Vagina (tissue), 2 donors: ENCODE results near the gene PSME3IP1. TPM values are rescaled to one million over a fixed set of nuclear protein-coding genes. Genes with fewer than 3 reads are reported as not detected.

Experiments
- DNase-seq, 2 donors: peaks; one replicate each; pipeline ENCODE4 v3.0.0-alpha.2; 2017; ENCODE audit errors: extremely low spot score in 2 of 2
- H3K27ac ChIP-seq: fragments of 200-600 bp; sonication (generic); one replicate; pipeline ENCODE4 v1.5.1; 2019
- H3K27me3 ChIP-seq: fragments of 200-600 bp; sonication (generic); one replicate; pipeline ENCODE4 v1.5.1; 2019
- H3K36me3 ChIP-seq, 2 donors: fragments of 200-600 bp; sonication (generic); one replicate each; pipeline ENCODE4 v1.5.1; 2017 to 2019
- H3K4me1 ChIP-seq: fragments of 200-600 bp; sonication (generic); one replicate; pipeline ENCODE4 v1.5.1; 2019
- H3K4me3 ChIP-seq, 2 donors: fragments of 200-600 bp; sonication (generic); 1 replicate in 1 of 2; 2 replicates in 1 of 2; pipeline ENCODE4 v1.5.1; 2016 to 2019
- H3K9me3 ChIP-seq: fragments of 200-600 bp; sonication (generic); one replicate; pipeline ENCODE4 v1.5.1; 2019
- POLR2A ChIP-seq, 2 donors: fragments of 450-650 bp; IDR thresholded peaks; one replicate each; pipeline ENCODE4 v1.6.1; 2017; ENCODE audit warnings: antibody characterized with exemption in 2 of 2, mild to moderate bottlenecking in 2 of 2, moderate library complexity in 2 of 2
- POLR2AphosphoS5 ChIP-seq, 2 donors: sonication (generic); formaldehyde crosslinking; IDR thresholded peaks; one replicate each; pipeline ENCODE4 v1.9.0; 2017; ENCODE audit warnings: antibody characterized with exemption in 2 of 2, mild to moderate bottlenecking in 2 of 2, low read depth in 1 of 2; ENCODE audit not compliant: insufficient read depth in 1 of 2
- intact Hi-C: fragments of 100-400 bp; cut with DNase I; formaldehyde crosslinking; loops from one replicate; pipeline ENCODE4 v1.15.1; 2023
- total RNA-seq: library from RNA; depleted of rRNA; stranded (reverse); fragments of >200 nt; gene quantifications from one replicate; pipeline ENCODE4 v1.2.3, GENCODE V29; 2016
- TF ChIP-seq, protein P1 (sequence below), 3 experiments: fragments of 450-650 bp in 2 of 3; fragments of 200-600 bp in 1 of 3; sonication (generic) in 1 of 3; IDR thresholded peaks; one replicate each; pipeline ENCODE4 v1.5.1; 2017 to 2019; ENCODE audit warnings: antibody characterized with exemption in 3 of 3, mild to moderate bottlenecking in 2 of 3, moderate library complexity in 2 of 3

PSME3IP1 gene
- total RNA-seq, 1 donor from 2014 or later = 70.5 TPM

DNA sequence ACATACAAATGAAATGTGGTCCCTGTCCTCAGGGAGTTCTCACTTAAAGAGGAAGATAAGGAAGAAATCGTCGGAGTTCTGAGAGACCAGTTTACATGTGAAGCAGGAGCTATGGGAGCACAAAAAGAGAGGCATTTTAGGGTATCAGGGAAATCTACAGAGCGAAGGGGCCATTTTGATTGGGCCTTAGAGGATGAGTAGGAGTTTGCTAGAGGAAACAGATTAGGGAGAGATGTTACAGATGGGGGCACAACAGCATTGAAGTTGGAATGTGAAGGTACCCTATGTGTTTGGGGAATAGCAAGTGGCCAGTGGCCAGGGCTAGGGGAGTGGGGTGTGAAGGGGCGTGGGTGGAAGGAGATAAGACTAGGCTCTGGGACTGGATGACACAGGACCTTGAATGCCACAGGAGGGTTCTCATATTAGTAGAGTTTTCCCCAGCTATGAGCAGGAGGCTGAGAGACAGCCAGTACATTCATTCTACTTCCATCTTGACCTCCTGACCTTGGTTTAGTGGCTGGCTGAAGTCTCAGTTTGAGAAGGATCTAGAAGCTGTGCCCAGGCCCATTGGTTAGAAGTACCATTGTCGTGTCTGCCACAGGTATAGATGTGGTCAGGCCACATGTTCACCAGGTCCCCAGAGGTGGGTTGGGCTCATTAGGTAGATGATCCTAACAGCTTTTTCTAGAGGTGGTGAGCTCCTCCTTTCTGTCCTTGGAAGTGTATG is 58.6 kb downstream of the PSME3IP1 start:
- peaks cover 6% of the 10 kb centered on the region for H3K4me1 ChIP-seq
- no peaks in the 10 kb centered on the region for H3K27me3 ChIP-seq
- H3K9me3 ChIP-seq = no peaks in the 10 kb centered on the region
- no peak overlapping the region for H3K4me3 ChIP-seq
- no peak for TF ChIP-seq POLR2AphosphoS5 (IDR thresholded peaks at IDR 0.05; ENCODE audit: insufficient read depth in 1 of 2, low read depth in 1 of 2)
- intact Hi-C loops = no loop called here
- no peak overlapping the region for H3K27ac ChIP-seq
- peaks cover 0 to 6% of the 10 kb centered on the region in 2 donors for H3K36me3 ChIP-seq
- no peak for DNase-seq

DNA sequence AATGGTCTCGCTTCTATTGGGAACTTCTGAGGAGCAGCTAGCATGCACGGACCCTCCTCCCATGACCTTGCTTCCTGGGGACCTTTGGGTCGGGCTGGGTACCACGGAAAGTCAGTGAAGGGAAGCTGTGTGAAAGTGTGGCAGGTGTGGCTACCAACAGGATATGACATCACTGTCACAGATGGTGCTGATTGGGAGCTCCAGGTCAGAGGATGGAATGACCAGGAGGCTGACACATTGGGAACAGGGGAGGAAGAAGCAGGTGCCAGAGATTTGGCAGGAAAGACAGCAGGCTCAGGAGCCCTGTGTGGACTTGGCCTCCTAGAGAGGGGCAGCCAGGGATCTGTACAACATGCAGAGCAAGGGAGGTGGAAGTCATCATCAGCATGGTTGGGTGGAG is 59.4 kb downstream of the PSME3IP1 start:
- Histone ChIP-seq H3K27ac (no peak overlapping the region), H3K27me3 (no peaks in the 10 kb centered on the region), H3K9me3 (no peaks in the 10 kb centered on the region), H3K4me1 (no peaks in the 10 kb centered on the region), H3K36me3 (peaks cover 0 to 13% of the 10 kb centered on the region in 2 donors), H3K4me3 (no peak overlapping the region)
- no peak for DNase-seq
- intact Hi-C loops = no loop called here
- TF ChIP-seq, protein P1, sequence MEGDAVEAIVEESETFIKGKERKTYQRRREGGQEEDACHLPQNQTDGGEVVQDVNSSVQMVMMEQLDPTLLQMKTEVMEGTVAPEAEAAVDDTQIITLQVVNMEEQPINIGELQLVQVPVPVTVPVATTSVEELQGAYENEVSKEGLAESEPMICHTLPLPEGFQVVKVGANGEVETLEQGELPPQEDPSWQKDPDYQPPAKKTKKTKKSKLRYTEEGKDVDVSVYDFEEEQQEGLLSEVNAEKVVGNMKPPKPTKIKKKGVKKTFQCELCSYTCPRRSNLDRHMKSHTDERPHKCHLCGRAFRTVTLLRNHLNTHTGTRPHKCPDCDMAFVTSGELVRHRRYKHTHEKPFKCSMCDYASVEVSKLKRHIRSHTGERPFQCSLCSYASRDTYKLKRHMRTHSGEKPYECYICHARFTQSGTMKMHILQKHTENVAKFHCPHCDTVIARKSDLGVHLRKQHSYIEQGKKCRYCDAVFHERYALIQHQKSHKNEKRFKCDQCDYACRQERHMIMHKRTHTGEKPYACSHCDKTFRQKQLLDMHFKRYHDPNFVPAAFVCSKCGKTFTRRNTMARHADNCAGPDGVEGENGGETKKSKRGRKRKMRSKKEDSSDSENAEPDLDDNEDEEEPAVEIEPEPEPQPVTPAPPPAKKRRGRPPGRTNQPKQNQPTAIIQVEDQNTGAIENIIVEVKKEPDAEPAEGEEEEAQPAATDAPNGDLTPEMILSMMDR (IDR thresholded peaks at IDR 0.05) = no peak
- no peak for TF ChIP-seq POLR2A (IDR thresholded peaks at IDR 0.05)
- TF ChIP-seq POLR2AphosphoS5 (IDR thresholded peaks at IDR 0.05; ENCODE audit: insufficient read depth in 1 of 2, low read depth in 1 of 2) = no peak

DNA sequence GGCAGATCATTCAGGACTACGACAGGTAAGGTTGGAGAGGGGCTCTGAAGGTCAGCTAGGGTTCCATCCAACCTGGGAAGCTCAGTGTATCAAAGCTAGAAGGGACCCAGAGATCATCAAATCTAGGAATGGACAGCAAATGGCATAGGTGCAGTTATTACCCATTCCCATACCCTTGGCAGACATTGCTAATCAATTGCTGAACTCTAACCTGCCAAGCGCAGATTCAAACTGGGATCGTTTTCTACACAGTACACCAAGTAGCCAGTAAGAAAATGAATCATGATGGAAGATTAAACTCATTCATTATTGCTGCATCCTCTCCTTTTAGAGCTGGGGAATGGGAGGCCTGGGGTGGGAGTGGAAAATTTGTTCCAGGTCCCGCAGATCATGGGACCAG is 59.9 kb downstream of the PSME3IP1 start:
- Histone ChIP-seq H3K27ac (no peak overlapping the region), H3K4me3 (no peak overlapping the region), H3K36me3 (peaks cover 0 to 16% of the 10 kb centered on the region in 2 donors), H3K4me1 (no peaks in the 10 kb centered on the region), H3K27me3 (no peaks in the 10 kb centered on the region), H3K9me3 (no peaks in the 10 kb centered on the region)
- TF ChIP-seq POLR2A (IDR thresholded peaks at IDR 0.05) = no peak
- TF ChIP-seq, protein P1 (IDR thresholded peaks at IDR 0.05) = no peak
- no peak for TF ChIP-seq POLR2AphosphoS5 (IDR thresholded peaks at IDR 0.05; ENCODE audit: insufficient read depth in 1 of 2, low read depth in 1 of 2)
- DNase-seq = no peak
- intact Hi-C loops = no loop called here

DNA sequence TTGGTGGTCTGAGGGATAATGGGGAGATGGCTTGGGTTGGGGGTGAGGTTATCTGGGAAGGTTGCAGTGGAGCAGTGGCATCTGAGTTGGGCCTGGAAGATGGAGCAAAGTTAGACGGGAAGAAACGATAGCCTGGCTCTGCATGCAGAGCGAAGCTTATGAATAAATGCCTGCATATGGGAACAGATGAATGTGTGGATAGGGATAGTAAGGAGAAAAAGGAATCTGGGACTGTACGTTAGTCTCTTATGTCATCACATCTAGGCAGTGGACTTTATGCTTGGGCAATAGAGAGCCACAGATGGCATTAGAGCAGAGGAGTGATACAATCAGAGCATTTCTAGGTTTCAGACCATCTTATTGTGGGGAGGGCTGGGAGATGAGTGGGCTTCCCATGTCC is 60.5 kb downstream of the PSME3IP1 start:
- intact Hi-C loops = no loop called here
- no peak overlapping the region for H3K4me3 ChIP-seq
- H3K4me1 ChIP-seq = no peaks in the 10 kb centered on the region
- no peak for DNase-seq
- no peak overlapping the region for H3K27ac ChIP-seq
- H3K36me3 ChIP-seq = peaks cover 0 to 16% of the 10 kb centered on the region in 2 donors
- no peaks in the 10 kb centered on the region for H3K9me3 ChIP-seq
- TF ChIP-seq, protein P1 (IDR thresholded peaks at IDR 0.05) = no peak
- TF ChIP-seq POLR2A (IDR thresholded peaks at IDR 0.05) (no peak), POLR2AphosphoS5 (IDR thresholded peaks at IDR 0.05; ENCODE audit: insufficient read depth in 1 of 2, low read depth in 1 of 2) (no peak)
- H3K27me3 ChIP-seq = no peaks in the 10 kb centered on the region

DNA sequence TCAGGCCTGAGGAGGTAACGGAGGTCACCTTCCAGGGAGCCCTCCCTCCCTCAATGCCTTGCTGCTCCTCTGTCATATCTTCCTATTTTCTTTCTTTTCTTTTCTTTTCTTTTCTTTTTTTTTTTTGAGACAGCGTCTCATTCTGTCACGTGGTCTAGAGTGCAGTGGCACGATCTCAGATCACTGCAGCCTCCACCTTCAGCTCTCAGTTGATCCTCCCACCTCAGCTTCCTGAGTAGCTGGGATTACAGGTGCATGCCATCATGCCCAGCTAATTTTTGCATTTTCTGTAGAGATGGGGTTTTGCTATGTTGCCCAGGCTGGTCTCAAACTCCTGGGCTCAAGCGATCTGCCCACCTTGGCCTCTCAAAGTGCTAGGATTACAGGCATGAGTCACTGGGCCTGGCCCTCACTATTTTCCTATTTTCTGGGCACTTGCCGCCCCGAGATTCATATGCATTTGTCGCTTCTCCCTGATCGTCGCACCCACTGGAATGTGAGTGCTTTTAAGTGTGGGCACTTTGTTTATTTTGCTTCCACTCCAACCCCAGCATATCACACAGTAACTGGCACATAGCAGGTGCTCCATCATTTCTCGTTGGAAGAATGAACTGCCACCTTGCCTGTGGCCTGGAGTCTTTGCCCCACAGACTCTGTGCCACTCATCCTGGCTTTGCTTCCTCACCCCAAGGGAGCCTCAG is 61.7 kb downstream of the PSME3IP1 start:
- DNase-seq = no peak
- intact Hi-C loops = no loop called here
- H3K4me1 ChIP-seq = no peaks in the 10 kb centered on the region
- H3K27ac ChIP-seq = no peak overlapping the region
- TF ChIP-seq POLR2A (IDR thresholded peaks at IDR 0.05) (no peak), POLR2AphosphoS5 (IDR thresholded peaks at IDR 0.05; ENCODE audit: insufficient read depth in 1 of 2, low read depth in 1 of 2) (no peak)
- TF ChIP-seq, protein P1 (IDR thresholded peaks at IDR 0.05) = no peak
- H3K4me3 ChIP-seq = no peak overlapping the region
- peaks cover 0 to 21% of the 10 kb centered on the region in 2 donors for H3K36me3 ChIP-seq
- no peaks in the 10 kb centered on the region for H3K27me3 ChIP-seq
- H3K9me3 ChIP-seq = no peaks in the 10 kb centered on the region
